ENCODE measurements around the gene TMEM72.

Gene TMEM72

GRCh38 chr10:44965651-44966097 lies 54.5 kb downstream of the TMEM72 start:
- no peak for DNase-seq (ENCODE audit: low read depth in 1 of 2, low spot score in 1 of 2)

- DNase-seq (ENCODE audit: low read depth in 1 of 2, low spot score in 1 of 2), result no peak
Measured at GRCh38 chr10:44966129-44966815, 55.1 kb downstream of the TMEM72 start.

- DNase-seq (ENCODE audit: low read depth in 1 of 2, low spot score in 1 of 2), result no peak
Measured at GRCh38 chr10:44966816-44967509, 55.8 kb downstream of the TMEM72 start.

- no peak for DNase-seq (ENCODE audit: low read depth in 1 of 2, low spot score in 1 of 2)
Measured at GRCh38 chr10:44967616-44968015, 56.5 kb downstream of the TMEM72 start.

- no peak for DNase-seq (ENCODE audit: low read depth in 1 of 2, low spot score in 1 of 2)
Measured at GRCh38 chr10:44968091-44968490, 57.0 kb downstream of the TMEM72 start.

- no peak for DNase-seq (ENCODE audit: low read depth in 1 of 2, low spot score in 1 of 2)
Measured at GRCh38 chr10:44968500-44969400, 57.6 kb downstream of the TMEM72 start.

GRCh38 chr10:44969854-44970253 lies 58.7 kb downstream of the TMEM72 start:
- no peak for DNase-seq (ENCODE audit: low read depth in 1 of 2, low spot score in 1 of 2)

- DNase-seq (ENCODE audit: low read depth in 1 of 2, low spot score in 1 of 2), result no peak
Measured at GRCh38 chr10:44970812-44971395, 59.8 kb downstream of the TMEM72 start.

GRCh38 chr10:44971434-44971833 lies 60.3 kb downstream of the TMEM72 start:
- no peak for DNase-seq (ENCODE audit: low read depth in 1 of 2, low spot score in 1 of 2)

- no peak for DNase-seq (ENCODE audit: low read depth in 1 of 2, low spot score in 1 of 2)
Measured at GRCh38 chr10:44971935-44972757, 61.0 kb downstream of the TMEM72 start.

GRCh38 chr10:44972874-44973306 lies 61.8 kb downstream of the TMEM72 start:
- no peak for DNase-seq (ENCODE audit: low read depth in 1 of 2, low spot score in 1 of 2)

GRCh38 chr10:44973323-44974081 lies 62.4 kb downstream of the TMEM72 start:
- no peak for DNase-seq (ENCODE audit: low read depth in 1 of 2, low spot score in 1 of 2)

- no peak for DNase-seq (ENCODE audit: low read depth in 1 of 2, low spot score in 1 of 2)
Measured at GRCh38 chr10:44974082-44974627, 63.0 kb downstream of the TMEM72 start.

GRCh38 chr10:44974628-44975430 lies 63.7 kb downstream of the TMEM72 start:
- DNase-seq (ENCODE audit: low read depth in 1 of 2, low spot score in 1 of 2), result peak; percentile 41 to 49

- no peak for DNase-seq (ENCODE audit: low read depth in 1 of 2, low spot score in 1 of 2)
Measured at GRCh38 chr10:44975431-44976331, 64.5 kb downstream of the TMEM72 start.

- DNase-seq (ENCODE audit: low read depth in 1 of 2, low spot score in 1 of 2), result no peak
Measured at GRCh38 chr10:44976352-44977198, 65.4 kb downstream of the TMEM72 start.
